CD8-positive, alpha-beta memory T cell (primary cell): ENCODE measurements around the gene SNRPE. TPM values are rescaled to one million over a fixed set of nuclear protein-coding genes. Genes with fewer than 3 reads are reported as not detected.

ENCODE experiments used
- CTCF ChIA-PET: fragments of 350-600 bp; sonication (Branson Sonifier 250); formaldehyde crosslinking; loops from one replicate; lab custom pipeline; 2021; ENCODE audit warnings: antibody characterized with exemption; lab: Charles Lee
- POLR2A ChIA-PET: fragments of 350-600 bp; sonication (Branson Sonifier 250); formaldehyde crosslinking; loops from one replicate; lab custom pipeline; 2021; ENCODE audit warnings: antibody characterized with exemption; lab: Charles Lee
- DNase-seq, 5 donors: peaks; one replicate each; pipeline versions ENCODE4 v3.0.0 to v3.0.0-alpha.2; 2020 to 2022; ENCODE audit warnings: mixed read lengths in 1 of 5
- H3K27ac ChIP-seq: one replicate; pipeline ENCODE4 v1.7.0; 2013; ENCODE audit warnings: low read depth, mild to moderate bottlenecking, low read length, moderate library complexity
- H3K27me3 ChIP-seq: 2 replicates; pipeline ENCODE4 v1.7.0; 2013; ENCODE audit warnings: low read length, mild to moderate bottlenecking; ENCODE audit not compliant: insufficient read depth, poor library complexity, severe bottlenecking
- H3K36me3 ChIP-seq: 2 replicates; pipeline ENCODE4 v1.7.0; 2013; ENCODE audit warnings: mild to moderate bottlenecking, low read length, moderate library complexity; ENCODE audit not compliant: insufficient read depth
- H3K4me1 ChIP-seq: 2 replicates; pipeline ENCODE4 v1.7.0; 2013; ENCODE audit warnings: mild to moderate bottlenecking, low read length, moderate library complexity; ENCODE audit not compliant: insufficient read depth
- H3K4me3 ChIP-seq: 2 replicates; pipeline ENCODE4 v1.7.0; 2013; ENCODE audit warnings: mild to moderate bottlenecking, low read length
- H3K9me3 ChIP-seq: 2 replicates; pipeline ENCODE4 v1.7.0; 2013; ENCODE audit warnings: mild to moderate bottlenecking, low read length
- H3K27ac Mint-ChIP-seq, 8 donors: one replicate each; pipeline ENCODE4 v1.8.0; 2020 to 2021; ENCODE audit warnings: mixed read lengths in 8 of 8, mild to moderate bottlenecking in 6 of 8, inconsistent platforms in 3 of 8, moderate library complexity in 3 of 8
- H3K27me3 Mint-ChIP-seq, 2 donors: one replicate each; pipeline ENCODE4 v1.8.0; 2020 to 2021; ENCODE audit warnings: mixed read lengths in 2 of 2, mild to moderate bottlenecking in 1 of 2, moderate library complexity in 1 of 2
- H3K36me3 Mint-ChIP-seq, 3 donors: one replicate each; pipeline ENCODE4 v1.8.0; 2020 to 2021; ENCODE audit warnings: mixed read lengths in 3 of 3, inconsistent platforms in 1 of 3, mild to moderate bottlenecking in 1 of 3
- H3K4me1 Mint-ChIP-seq, 3 donors: one replicate each; pipeline ENCODE4 v1.8.0; 2020 to 2021; ENCODE audit warnings: mixed read lengths in 3 of 3, inconsistent platforms in 1 of 3, mild to moderate bottlenecking in 1 of 3
- H3K4me3 Mint-ChIP-seq, 7 donors: one replicate each; pipeline ENCODE4 v1.8.0; 2020 to 2021; ENCODE audit warnings: mixed read lengths in 7 of 7, mild to moderate bottlenecking in 6 of 7, moderate library complexity in 4 of 7, inconsistent platforms in 2 of 7
- H3K9me3 Mint-ChIP-seq, 5 donors: one replicate each; pipeline ENCODE4 v1.8.0; 2020 to 2022; ENCODE audit warnings: mixed read lengths in 5 of 5, mild to moderate bottlenecking in 3 of 5, moderate library complexity in 2 of 5, inconsistent platforms in 1 of 5
- polyA plus RNA-seq: library from polyadenylated mRNA; unstranded; fragments of 300-500 nt; fragmentation: Illumina TruSeq; gene quantifications from one replicate; pipeline ENCODE4 v1.2.3, GENCODE V29; 2021
- total RNA-seq, 2 experiments: library from RNA; stranded (reverse); gene quantifications; one replicate each; pipeline ENCODE4 v1.2.3, GENCODE V29; 2021

Gene SNRPE
- total and polyA plus RNA-seq, 3 experiments from 2014 or later, result 238 to 421 (median 392) TPM

- no peak overlapping the region for H3K27ac Mint-ChIP-seq
- POLR2A ChIA-PET, result no interaction called here
These were observed 19.2 kb downstream of the SNRPE start for GRCh38 chr1:203880606-203881005.

GRCh38 chr1:203888807-203889251 lies 27.4 kb downstream of the SNRPE start:
- H3K9me3 ChIP-seq, result no peaks in the 10 kb centered on the region
- Mint-ChIP-seq H3K36me3 (peaks cover 0 to 12% (median 0%) of the 10 kb centered on the region in 3 donors), H3K27ac (no peak overlapping the region), H3K4me1 (no peaks in the 10 kb centered on the region), H3K27me3 (peaks cover 0 to 3% of the 10 kb centered on the region in 2 donors), H3K9me3 (peaks cover 0 to 12% (median 9%) of the 10 kb centered on the region in 5 donors), H3K4me3 (no peak overlapping the region)
- CTCF ChIA-PET, result no interaction called here
- no peaks in the 10 kb centered on the region for H3K4me1 ChIP-seq
- DNase-seq, result no peak
- POLR2A ChIA-PET, result no interaction called here
- no peak overlapping the region for H3K27ac ChIP-seq
- no peak overlapping the region for H3K4me3 ChIP-seq
- no peaks in the 10 kb centered on the region for H3K27me3 ChIP-seq
- H3K36me3 ChIP-seq, result no peaks in the 10 kb centered on the region

More at GRCh38 chr1:203880606-203881005, 19.2 kb downstream of the SNRPE start:
- Histone ChIP-seq H3K27me3 (no peaks in the 10 kb centered on the region), H3K36me3 (no peaks in the 10 kb centered on the region), H3K9me3 (no peaks in the 10 kb centered on the region), H3K27ac (no peak overlapping the region), H3K4me3 (no peak overlapping the region), H3K4me1 (no peaks in the 10 kb centered on the region)
- CTCF ChIA-PET, result no interaction called here
- DNase-seq, result no peak
- Mint-ChIP-seq H3K4me3 (no peak overlapping the region), H3K4me1 (no peaks in the 10 kb centered on the region), H3K27me3 (no peaks in the 10 kb centered on the region), H3K9me3 (no peaks in the 10 kb centered on the region), H3K36me3 (peaks cover 4 to 19% (median 5%) of the 10 kb centered on the region in 3 donors)

GRCh38 chr1:203891950-203892349 lies 30.6 kb downstream of the SNRPE start:
- CTCF ChIA-PET, result no interaction called here
- no peaks in the 10 kb centered on the region for H3K4me1 Mint-ChIP-seq

GRCh38 chr1:203898458-203899352 lies 37.3 kb downstream of the SNRPE start:
- Mint-ChIP-seq H3K9me3 (peaks cover 6 to 14% (median 10%) of the 10 kb centered on the region in 5 donors), H3K27ac (no peak overlapping the region), H3K27me3 (peaks cover 0 to 4% of the 10 kb centered on the region in 2 donors), H3K4me1 (no peaks in the 10 kb centered on the region), H3K4me3 (no peak overlapping the region), H3K36me3 (peaks cover 0 to 6% (median 3%) of the 10 kb centered on the region in 3 donors)
- DNase-seq, result no peak
- Histone ChIP-seq H3K9me3 (no peaks in the 10 kb centered on the region), H3K27ac (no peak overlapping the region), H3K36me3 (no peaks in the 10 kb centered on the region), H3K27me3 (no peaks in the 10 kb centered on the region), H3K4me3 (no peak overlapping the region), H3K4me1 (no peaks in the 10 kb centered on the region)
- CTCF ChIA-PET, result no interaction called here
- POLR2A ChIA-PET, result no interaction called here

More at GRCh38 chr1:203891950-203892349, 30.6 kb downstream of the SNRPE start:
- H3K36me3 ChIP-seq, result no peaks in the 10 kb centered on the region
- POLR2A ChIA-PET, result no interaction called here
- H3K27ac Mint-ChIP-seq, result no peak overlapping the region
- peak overlapping the region in 1 of 7 donors; percentile 9 for H3K4me3 Mint-ChIP-seq
- H3K4me1 ChIP-seq, result no peaks in the 10 kb centered on the region
- H3K9me3 Mint-ChIP-seq, result peaks cover 6 to 25% (median 19%) of the 10 kb centered on the region in 5 donors
- no peak for DNase-seq
- H3K36me3 Mint-ChIP-seq, result peaks cover 0 to 19% (median 3%) of the 10 kb centered on the region in 3 donors
- no peak overlapping the region for H3K4me3 ChIP-seq
- H3K9me3 ChIP-seq, result no peaks in the 10 kb centered on the region
- no peak overlapping the region for H3K27ac ChIP-seq
- no peaks in the 10 kb centered on the region for H3K27me3 ChIP-seq
- peaks cover 0 to 3% of the 10 kb centered on the region in 2 donors for H3K27me3 Mint-ChIP-seq

GRCh38 chr1:203899353-203899716 lies 37.9 kb downstream of the SNRPE start:
- Mint-ChIP-seq H3K9me3 (peaks cover 4 to 9% (median 8%) of the 10 kb centered on the region in 5 donors), H3K4me3 (no peak overlapping the region), H3K36me3 (peaks cover 0 to 4% (median 1%) of the 10 kb centered on the region in 3 donors), H3K27me3 (peaks cover 0 to 4% of the 10 kb centered on the region in 2 donors), H3K27ac (no peak overlapping the region), H3K4me1 (no peaks in the 10 kb centered on the region)
- CTCF ChIA-PET, result no interaction called here
- POLR2A ChIA-PET, result no interaction called here
- DNase-seq, result no peak
- Histone ChIP-seq H3K27ac (no peak overlapping the region), H3K36me3 (no peaks in the 10 kb centered on the region), H3K9me3 (no peaks in the 10 kb centered on the region), H3K4me3 (no peak overlapping the region), H3K4me1 (no peaks in the 10 kb centered on the region), H3K27me3 (no peaks in the 10 kb centered on the region)

GRCh38 chr1:203899869-203900714 lies 38.7 kb downstream of the SNRPE start:
- H3K27ac ChIP-seq, result no peak overlapping the region
- Mint-ChIP-seq H3K4me3 (no peak overlapping the region), H3K9me3 (peaks cover 0 to 4% (median under 1%) of the 10 kb centered on the region in 5 donors), H3K36me3 (no peaks in the 10 kb centered on the region), H3K27me3 (peaks cover 0 to 4% of the 10 kb centered on the region in 2 donors), H3K4me1 (no peaks in the 10 kb centered on the region), H3K27ac (no peak overlapping the region)
- ChIA-PET POLR2A (no interaction called here), CTCF (no interaction called here)
- no peaks in the 10 kb centered on the region for H3K27me3 ChIP-seq
- no peaks in the 10 kb centered on the region for H3K9me3 ChIP-seq
- H3K4me1 ChIP-seq, result no peaks in the 10 kb centered on the region
- no peaks in the 10 kb centered on the region for H3K36me3 ChIP-seq
- no peak for DNase-seq
- no peak overlapping the region for H3K4me3 ChIP-seq

- no peaks in the 10 kb centered on the region for H3K9me3 Mint-ChIP-seq
- no peak overlapping the region for H3K4me3 ChIP-seq
These were observed 40.2 kb downstream of the SNRPE start for GRCh38 chr1:203901581-203901980.

More at GRCh38 chr1:203901581-203901980, 40.2 kb downstream of the SNRPE start:
- Histone ChIP-seq H3K36me3 (no peaks in the 10 kb centered on the region), H3K27me3 (no peaks in the 10 kb centered on the region), H3K4me1 (no peaks in the 10 kb centered on the region), H3K9me3 (no peaks in the 10 kb centered on the region), H3K27ac (no peak overlapping the region)
- Mint-ChIP-seq H3K27ac (no peak overlapping the region), H3K27me3 (peaks cover 0 to 8% of the 10 kb centered on the region in 2 donors), H3K4me3 (no peak overlapping the region), H3K4me1 (no peaks in the 10 kb centered on the region), H3K36me3 (no peaks in the 10 kb centered on the region)
- ChIA-PET POLR2A (no interaction called here), CTCF (no interaction called here)
- no peak for DNase-seq
